NCI-H774 (cell line): ENCODE measurements around the gene IGFLR1.
"Not testable (repeated sequence)": the region's sequence is repeated elsewhere in the genome, so short reads cannot be mapped to it uniquely, and the experiment has no call there.

ENCODE experiments used
- DNase-seq: peaks from one replicate; lab custom pipeline; 2025; lab: John Stamatoyannopoulos, UW

The IGFLR1 gene

DNA sequence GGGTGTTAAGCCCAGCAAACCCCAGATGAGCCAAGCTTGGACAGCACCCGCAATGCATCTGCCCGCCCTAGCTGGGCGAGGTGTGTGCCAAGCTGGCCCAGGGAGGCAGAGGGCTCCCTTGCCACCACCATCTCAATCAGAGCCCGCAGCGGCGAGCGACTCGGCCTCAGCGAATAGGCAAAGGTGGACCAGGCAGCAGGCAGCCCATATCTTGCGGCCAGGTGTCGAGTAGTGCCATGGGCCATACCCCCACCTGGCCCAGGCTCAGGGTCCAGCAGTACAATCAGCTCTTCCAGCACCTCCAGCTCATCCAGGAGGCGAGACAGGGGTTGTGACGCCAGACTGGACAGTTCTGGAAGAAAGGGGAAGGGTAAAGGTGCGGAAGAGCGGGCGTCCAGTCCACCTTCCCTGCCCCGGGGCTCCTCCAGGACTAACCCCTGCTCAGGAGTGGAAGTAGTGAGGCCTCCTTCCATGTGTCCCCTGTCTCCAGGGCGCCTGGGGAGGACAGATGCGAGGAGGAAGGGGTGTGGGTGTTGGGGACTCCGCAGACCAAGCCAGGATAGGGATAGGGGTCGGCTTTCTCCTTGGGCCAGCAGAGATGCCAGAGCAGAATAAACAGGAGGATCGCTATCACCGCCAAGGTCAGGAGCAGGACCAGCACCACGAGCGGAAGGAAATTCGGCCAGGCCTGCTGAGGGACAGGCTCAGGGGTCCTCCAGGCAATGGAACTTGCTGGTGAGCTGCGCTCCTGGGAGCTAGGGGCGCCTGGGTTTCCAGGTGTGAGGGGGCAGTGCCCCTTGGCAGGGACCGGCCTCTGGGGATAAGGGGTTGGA is 2.8 kb downstream of the IGFLR1 start:
- DNase-seq = no peak

DNA sequence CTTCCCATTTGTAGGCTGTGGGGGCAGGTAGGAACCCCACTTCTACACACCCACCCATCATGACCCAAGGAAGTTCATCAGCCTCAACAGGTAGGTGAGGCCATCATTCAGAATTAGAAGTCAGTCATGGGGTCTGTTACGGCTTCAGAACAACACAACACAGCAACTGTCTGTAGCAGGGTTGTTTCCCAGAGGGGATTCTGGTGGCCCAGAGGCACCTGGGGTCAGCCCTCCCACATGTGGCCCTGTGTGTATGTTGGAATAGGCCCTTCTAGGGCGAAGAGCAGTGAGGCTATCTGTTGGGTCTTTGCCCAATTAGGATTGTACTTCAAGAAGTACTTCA is 3.4 kb downstream of the IGFLR1 start:
- no peak for DNase-seq

DNA sequence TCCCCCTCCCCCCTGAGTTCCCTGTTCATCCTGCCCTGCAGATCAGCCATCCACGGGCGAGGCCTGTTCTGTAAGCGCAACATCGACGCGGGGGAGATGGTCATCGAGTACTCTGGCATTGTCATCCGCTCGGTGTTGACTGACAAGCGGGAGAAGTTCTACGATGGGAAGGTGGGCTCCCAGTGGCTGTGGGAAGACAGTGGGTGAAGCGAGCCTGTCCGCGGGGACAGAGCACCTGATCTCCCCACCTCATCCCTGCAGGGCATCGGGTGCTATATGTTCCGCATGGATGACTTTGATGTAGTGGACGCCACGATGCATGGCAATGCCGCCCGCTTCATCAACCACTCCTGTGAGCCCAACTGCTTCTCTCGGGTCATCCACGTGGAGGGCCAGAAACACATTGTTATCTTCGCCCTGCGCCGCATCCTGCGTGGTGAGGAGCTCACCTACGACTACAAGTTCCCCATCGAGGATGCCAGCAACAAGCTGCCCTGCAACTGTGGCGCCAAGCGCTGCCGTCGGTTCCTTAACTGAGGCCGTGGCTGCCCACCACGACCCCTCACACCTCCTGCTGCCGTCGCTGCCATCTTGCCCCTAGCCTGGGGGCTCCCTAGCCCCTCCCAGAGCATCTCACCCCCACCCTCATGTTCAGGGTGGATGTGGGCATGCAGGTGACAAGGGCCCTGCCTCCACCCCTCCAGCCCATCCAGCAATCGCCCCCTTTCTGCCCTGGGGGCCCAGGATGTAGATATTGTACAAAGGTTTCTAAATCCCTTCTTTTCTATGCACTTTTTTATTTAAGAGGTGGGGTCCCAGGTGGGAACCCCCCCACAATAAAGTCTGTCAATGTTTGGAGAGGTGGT is 4.0 kb downstream of the IGFLR1 start:
- DNase-seq = no peak

DNA sequence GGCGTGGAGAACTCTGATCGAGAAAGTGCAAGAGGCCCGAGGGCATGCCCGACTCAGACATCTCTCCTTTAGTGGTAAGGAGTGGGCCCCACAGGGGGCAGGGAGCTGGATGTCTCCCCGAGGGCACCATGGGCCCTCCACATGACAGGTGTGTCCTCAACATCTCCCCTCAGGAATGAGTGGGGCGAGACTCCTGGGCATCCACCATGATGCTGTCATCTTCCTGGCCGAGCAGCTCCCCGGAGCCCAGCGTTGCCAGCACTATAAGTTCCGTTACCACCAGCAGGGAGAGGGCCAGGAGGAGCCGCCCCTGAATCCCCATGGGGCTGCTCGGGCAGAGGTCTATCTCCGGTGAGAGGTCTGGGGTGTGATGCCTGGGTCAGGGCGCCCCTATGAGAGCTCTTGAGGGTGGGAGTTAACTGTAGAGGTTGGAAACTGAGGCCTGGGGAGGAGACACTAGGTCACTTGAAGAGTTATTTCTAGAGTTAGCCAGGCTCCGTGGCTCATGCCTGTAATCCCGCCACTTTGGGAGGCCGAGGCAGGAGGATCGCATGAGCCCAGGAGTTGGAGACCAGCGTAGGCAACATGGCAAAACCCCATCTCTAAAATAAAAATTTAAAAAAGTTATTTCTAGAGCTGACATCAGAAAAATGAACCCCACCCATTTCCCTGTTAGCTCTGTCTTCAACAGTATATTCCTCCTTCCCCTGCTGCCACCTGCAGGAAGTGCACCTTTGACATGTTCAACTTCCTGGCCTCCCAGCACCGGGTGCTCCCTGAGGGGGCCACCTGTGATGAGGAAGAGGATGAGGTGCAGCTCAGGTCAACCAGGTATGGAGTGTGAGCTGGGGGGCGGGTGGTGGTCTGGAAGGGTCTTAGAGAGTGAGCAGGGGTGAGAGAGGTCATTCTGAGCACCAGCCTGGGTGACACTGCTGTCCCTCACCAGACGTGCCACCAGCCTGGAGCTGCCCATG is 5.1 kb downstream of the IGFLR1 start:
- no peak for DNase-seq

DNA sequence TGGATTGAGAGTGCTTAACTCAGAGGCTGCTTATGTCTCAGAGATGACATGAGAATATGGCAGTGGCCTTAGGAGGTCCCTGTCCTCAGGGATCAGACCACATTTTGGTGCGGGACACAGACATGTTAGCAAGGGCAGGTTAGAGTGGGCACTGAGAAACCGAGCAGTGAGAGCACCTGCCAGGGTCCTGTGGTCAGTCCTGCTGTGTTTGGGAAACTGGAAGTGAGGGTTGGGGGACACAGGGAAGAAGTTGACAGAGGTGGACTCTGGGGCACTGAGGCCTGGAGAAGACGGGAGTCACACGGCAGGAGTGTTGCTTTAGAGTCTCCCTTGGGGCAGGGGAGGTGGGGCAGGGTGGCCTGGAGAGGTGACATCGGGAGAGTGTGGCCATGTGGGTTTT is 7.4 kb downstream of the IGFLR1 start:
- no peak for DNase-seq

DNA sequence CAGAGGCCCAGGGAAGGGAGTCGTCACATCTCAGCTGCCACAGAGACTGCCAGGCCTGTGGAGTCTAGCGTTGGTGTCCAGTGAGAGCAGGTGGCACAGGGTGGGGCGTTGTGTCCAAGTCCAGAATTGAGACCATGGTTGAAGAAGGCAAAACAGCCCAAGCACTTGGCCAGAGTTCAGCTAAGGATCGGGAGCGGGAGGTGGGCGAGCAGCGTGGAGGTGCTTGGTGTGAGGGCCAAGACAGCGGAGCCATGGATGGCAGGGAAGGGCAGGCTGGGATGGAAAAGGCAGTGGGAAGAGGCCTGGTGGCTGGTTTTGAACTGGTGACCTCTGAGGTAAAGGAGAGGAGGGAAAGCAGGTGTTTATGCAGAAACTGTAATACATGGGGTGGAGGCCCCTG is 8.0 kb downstream of the IGFLR1 start:
- DNase-seq = no peak

DNA sequence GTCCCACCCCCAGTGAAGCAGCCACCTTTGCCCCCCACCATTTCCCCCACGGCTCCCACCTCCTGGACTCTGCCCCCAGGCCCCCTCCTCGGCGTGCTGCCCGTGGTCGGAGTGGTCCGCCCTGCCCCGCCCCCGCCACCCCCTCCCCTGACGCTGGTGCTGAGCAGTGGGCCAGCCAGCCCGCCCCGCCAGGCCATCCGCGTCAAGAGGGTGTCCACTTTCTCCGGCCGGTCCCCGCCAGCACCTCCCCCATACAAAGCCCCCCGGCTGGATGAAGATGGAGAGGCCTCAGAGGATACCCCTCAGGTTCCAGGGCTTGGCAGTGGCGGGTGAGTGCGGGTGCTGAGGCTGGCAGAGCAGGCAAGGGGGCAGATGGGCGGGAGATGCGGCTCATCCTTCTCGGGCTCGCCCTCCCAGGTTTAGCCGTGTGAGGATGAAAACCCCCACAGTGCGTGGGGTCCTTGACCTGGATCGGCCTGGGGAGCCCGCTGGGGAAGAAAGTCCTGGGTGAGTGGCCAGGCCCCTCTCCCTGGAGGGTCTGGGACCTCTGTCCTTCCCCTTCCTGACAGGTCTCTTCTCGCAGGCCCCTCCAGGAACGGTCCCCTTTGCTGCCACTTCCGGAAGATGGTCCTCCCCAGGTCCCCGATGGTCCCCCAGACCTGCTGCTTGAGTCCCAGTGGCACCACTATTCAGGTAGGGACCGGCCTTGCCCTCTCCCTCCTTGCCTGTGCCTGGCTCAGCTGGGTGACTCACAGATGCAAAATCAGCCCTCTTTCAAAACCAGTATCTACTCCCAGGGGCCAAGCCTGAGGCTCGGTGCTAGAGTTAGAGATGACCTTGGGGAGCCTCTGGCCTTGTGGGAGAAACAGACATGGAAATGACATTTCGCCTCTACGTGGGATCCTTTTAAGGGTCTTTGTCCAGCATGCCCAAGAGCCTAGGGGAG is 8.8 kb downstream of the IGFLR1 start:
- DNase-seq = no peak

DNA sequence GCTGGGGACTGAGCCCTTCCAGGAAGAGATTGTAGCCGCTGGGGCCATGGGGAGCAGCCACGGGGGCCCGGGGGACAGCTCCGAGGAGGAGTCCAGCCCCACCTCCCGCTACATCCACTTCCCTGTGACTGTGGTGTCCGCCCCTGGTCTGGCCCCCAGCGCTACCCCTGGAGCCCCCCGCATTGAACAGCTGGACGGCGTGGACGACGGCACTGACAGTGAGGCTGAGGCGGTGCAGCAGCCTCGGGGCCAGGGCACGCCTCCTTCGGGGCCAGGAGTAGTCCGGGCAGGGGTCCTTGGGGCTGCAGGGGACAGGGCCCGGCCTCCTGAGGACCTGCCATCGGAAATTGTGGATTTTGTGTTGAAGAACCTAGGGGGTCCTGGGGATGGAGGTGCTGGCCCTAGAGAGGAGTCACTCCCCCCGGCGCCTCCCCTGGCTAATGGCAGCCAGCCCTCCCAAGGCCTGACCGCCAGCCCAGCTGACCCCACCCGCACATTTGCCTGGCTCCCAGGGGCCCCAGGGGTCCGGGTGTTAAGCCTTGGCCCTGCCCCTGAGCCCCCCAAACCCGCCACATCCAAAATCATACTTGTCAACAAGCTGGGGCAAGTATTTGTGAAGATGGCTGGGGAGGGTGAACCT is 9.6 kb downstream of the IGFLR1 start:
- no peak for DNase-seq

DNA sequence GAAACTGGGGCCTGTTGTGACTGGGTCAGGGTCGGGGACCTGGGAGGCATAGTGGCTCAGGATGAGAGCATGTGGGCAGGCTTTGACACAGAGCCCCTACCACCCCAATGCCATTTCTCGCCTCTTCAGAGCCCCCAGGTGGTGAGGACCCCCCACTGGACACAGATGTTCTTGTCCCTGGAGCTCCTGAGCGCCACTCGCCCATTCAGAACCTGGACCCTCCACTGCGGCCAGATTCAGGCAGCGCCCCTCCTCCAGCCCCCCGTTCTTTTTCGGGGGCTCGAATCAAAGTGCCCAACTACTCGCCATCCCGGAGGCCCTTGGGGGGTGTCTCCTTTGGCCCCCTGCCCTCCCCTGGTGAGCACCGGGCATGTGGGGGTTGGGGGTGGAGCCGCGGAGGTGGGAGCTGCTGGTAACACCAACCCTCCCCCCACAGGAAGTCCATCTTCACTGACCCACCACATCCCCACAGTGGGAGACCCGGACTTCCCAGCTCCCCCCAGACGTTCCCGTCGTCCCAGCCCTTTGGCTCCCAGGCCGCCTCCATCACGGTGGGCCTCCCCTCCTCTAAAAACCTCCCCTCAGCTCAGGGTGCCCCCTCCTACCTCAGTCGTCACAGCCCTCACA is 10.4 kb downstream of the IGFLR1 start:
- DNase-seq = no peak

DNA sequence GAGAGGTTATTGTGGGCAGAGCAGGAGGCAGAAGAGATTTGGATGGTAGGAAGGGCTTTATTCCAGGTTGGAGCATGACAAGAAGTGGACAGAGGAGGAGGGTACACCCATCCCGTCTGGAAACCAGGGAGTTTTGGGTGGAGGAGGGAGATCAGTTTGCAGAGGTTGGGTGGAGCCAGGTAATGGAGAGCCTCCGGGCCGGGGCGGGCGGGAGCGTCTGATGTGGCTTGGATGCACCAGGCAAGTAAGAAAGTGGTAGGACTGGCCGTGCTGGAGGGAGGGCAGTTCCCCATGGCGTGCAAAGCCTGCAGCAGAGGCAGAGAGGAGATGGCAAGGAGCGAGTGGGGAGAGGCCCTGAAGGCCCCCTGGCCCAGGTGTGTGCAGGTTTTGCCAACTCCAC is 10.9 kb downstream of the IGFLR1 start:
- no peak for DNase-seq

DNA sequence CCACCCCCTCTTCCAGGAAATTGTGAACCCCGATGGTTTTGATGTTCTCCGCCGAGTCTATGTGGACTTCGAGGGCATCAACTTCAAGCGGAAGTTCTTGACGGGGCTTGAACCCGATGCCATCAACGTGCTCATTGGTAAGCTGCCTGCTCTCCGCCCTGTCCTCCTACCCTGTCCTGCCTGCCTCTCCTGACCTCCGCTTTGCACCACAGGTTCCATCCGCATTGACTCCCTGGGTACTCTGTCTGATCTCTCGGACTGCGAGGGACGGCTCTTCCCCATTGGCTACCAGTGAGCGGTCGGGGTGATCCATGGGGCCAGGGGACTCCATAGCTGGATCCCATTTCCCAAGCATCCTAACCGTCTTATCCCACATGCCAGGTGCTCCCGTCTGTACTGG is 11.9 kb downstream of the IGFLR1 start:
- no peak for DNase-seq

DNA sequence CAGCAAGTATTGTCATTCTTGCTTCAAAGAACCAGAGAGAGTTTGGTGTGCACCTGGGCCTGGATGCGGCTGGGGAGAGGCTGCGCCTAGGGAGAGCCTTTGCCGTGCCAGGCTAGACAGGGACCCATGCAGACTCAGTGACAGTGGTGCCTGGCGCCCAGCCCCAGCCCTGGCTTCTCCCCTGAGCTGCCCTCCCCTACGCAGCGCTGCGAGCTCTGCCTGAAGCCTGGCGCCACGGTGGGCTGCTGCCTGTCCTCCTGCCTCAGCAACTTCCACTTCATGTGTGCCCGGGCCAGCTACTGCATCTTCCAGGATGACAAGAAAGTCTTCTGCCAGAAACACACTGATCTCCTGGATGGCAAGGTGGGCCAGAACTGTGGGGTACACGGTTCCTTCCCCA is 12.5 kb downstream of the IGFLR1 start:
- no peak for DNase-seq

DNA sequence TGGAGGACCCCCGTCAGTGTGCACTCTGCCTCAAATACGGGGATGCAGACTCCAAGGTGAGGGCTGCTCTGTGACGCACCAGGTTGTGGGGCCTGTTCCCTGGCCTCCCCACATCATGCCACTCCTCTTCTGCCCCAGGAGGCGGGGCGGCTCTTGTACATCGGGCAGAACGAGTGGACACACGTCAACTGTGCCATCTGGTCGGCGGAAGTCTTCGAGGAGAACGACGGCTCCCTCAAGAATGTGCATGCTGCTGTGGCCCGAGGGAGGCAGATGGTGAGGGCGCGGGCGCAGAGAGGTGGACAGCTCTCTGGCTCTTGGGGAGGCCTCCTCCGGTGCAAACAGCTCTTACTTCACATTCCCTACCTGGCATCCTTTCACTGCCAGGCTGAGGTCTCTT is 13.2 kb downstream of the IGFLR1 start:
- DNase-seq = no peak

DNA sequence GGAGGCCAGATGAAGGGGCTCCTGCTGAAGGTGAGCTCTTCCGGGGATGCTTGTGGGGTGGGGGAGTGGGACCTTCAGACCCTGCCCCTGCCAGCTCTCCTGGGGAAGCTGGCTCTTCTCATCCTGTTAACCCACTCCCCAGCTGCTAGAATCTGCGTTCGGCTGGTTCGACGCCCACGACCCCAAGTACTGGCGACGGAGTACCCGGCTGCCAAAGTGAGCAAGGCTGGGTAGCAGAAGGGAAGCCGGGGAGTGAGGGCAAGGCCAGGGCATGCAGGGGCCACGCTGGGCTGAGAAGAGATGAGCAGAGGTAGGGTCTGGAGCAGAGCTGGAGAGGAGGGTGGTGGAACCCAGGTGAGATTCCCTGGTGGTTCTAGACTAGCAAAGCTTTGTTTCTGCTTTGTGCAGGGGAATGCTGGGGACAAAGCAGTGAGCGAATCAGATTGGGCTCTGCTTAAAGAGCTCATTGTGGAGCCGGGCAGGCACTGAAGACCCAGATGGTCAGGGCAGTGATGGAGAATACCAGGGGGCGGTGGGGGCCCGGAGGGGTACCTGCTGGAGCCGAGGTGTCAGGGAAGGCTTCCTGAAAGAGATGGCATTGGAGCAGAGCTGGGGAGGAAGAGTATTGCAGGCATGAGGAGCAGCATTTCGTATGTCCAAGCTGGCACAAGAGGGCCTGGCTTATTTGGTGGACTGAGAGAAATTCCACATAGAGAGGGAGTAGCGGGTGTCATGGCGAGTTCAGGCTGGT is 14.1 kb downstream of the IGFLR1 start:
- DNase-seq = no peak

DNA sequence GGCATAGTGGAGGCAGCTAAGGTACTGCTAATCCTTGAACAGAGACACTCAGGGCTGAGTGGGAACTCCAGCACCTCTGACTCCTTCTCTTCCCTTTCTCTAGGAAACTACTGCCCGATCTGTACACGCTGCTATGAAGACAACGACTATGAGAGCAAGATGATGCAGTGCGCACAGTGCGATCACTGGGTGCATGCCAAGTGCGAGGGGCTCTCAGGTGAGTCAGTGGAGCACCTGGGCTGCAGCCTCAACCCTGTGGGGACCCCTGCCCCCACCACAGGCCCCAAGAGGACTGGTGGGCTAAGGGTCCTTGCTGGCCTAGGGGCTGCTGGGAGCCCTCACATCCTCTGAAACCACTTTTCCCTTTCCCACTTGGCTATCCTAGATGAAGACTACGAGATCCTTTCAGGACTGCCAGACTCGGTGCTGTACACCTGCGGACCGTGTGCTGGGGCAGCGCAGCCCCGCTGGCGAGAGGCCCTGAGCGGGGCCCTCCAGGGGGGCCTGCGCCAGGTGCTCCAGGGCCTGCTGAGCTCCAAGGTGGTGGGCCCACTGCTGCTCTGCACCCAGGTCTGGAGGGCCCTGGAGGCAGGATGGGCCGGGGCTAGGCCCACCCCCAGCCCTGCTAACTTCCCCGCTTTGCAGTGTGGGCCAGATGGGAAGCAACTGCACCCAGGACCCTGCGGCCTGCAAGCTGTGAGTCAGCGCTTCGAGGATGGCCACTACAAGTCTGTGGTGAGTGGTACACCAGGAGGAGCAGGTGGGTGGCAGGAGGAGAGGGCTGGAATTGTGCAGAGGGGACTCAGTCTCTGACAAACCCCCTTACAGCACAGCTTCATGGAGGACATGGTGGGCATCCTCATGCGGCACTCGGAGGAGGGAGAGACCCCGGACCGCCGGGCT is 14.9 kb downstream of the IGFLR1 start:
- DNase-seq = no peak

DNA sequence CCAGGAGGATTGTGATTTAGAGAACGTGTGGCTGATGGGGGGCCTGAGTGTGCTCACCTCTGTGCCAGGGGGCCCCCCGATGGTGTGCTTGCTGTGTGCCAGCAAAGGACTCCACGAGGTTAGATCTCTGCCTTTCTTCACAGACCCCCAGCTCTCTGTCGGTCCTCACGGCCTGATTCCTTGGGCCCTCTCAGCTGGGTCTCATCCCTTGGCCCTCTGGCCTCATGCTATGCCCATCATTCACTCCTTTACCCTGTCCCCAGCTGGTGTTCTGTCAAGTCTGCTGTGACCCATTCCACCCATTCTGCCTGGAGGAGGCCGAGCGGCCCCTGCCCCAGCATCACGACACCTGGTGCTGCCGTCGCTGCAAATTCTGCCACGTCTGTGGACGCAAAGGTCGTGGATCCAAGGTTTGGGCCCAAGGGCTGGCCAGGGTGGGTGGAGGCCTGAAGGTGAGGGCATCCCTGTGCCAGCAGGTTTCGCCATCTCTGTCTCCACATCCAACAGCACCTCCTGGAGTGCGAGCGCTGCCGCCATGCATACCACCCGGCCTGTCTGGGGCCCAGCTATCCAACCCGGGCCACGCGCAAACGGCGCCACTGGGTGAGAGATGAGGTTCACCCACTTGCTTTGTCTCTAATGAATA is 16.9 kb downstream of the IGFLR1 start:
- no peak for DNase-seq

DNA sequence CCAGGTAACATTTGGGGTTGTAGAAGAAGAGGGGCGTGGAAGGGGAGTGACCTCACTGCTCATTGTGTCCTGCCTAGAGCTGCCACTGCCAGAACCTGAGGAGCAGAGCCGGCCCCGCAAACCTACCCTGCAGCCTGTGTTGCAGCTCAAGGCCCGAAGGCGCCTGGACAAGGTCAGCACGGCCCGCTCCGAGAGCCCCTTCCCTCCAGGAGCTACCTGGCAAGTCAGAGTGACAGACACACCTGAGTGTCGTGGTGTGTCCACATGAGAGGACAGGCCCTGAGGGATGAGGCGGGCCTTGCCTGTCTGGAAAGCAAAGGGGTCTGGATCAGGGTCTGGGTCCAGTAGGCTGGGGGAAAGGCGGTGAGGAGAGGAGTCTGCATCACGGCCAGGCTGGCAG is 17.7 kb downstream of the IGFLR1 start:
- no peak for DNase-seq

DNA sequence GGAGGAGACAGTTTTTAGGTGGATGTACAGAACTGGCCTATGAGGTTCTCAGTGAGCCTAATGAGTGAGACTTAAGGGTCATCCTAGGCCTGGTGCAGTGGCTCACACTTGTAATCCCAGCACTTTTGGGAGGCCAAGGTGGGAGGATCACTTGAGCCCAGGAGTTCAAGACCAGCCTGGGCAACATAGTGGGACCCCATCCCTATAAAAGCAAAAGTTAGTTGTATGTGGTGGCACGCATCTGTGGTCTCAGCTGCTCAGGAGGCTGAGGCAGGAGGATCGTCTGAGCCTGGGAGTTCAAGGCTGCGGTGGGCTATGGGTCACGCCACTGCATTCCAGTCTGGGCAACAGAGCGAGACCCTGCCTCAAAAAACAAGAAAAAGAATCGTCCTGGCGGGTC is 18.1 kb downstream of the IGFLR1 start:
- DNase-seq = not testable (repeated sequence)
